HL-60 (cell line): ENCODE results near the gene GPR146.

ENCODE experiments used
- CTCF ChIP-seq: IDR thresholded peaks from one replicate; pipeline ENCODE4 v1.5.1; 2011; ENCODE audit warnings: low read length, control low read depth, inconsistent platforms; ENCODE audit not compliant: insufficient read depth
- GABPA ChIP-seq: IDR thresholded peaks from 2 replicates; pipeline ENCODE4 v1.6.1; 2012; ENCODE audit warnings: low read depth
- POLR2AphosphoS5 ChIP-seq: IDR thresholded peaks from 2 replicates; pipeline ENCODE4 v1.6.1; 2012; ENCODE audit warnings: low read depth
- SPI1 ChIP-seq: IDR thresholded peaks from 2 replicates; pipeline ENCODE4 v1.6.1; 2012; ENCODE audit warnings: low read depth, mild to moderate bottlenecking, borderline replicate concordance
- TF ChIP-seq, protein P1 (sequence below): IDR thresholded peaks from 2 replicates; pipeline ENCODE4 v1.6.1; 2012; ENCODE audit warnings: low read depth; ENCODE audit not compliant: insufficient replicate concordance

- TF ChIP-seq, protein P1, sequence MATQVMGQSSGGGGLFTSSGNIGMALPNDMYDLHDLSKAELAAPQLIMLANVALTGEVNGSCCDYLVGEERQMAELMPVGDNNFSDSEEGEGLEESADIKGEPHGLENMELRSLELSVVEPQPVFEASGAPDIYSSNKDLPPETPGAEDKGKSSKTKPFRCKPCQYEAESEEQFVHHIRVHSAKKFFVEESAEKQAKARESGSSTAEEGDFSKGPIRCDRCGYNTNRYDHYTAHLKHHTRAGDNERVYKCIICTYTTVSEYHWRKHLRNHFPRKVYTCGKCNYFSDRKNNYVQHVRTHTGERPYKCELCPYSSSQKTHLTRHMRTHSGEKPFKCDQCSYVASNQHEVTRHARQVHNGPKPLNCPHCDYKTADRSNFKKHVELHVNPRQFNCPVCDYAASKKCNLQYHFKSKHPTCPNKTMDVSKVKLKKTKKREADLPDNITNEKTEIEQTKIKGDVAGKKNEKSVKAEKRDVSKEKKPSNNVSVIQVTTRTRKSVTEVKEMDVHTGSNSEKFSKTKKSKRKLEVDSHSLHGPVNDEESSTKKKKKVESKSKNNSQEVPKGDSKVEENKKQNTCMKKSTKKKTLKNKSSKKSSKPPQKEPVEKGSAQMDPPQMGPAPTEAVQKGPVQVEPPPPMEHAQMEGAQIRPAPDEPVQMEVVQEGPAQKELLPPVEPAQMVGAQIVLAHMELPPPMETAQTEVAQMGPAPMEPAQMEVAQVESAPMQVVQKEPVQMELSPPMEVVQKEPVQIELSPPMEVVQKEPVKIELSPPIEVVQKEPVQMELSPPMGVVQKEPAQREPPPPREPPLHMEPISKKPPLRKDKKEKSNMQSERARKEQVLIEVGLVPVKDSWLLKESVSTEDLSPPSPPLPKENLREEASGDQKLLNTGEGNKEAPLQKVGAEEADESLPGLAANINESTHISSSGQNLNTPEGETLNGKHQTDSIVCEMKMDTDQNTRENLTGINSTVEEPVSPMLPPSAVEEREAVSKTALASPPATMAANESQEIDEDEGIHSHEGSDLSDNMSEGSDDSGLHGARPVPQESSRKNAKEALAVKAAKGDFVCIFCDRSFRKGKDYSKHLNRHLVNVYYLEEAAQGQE, result no peak
- no peak for TF ChIP-seq CTCF
- no peak for TF ChIP-seq POLR2AphosphoS5
- no peak for TF ChIP-seq GABPA
- TF ChIP-seq SPI1, result no peak
Observed at GRCh38 chr7:1059200-1060091, 15.1 kb downstream of the GPR146 start.
